Astrocyte of the spinal cord (primary cell): Measurements from ENCODE around the gene ALDOC.
"Not testable (repeated sequence)": the region's sequence is repeated elsewhere in the genome, so short reads cannot be mapped to it uniquely, and the experiment has no call there.

Experiments used
- DNase-seq: peaks from one replicate; pipeline ENCODE4 v3.0.0; 2011; ENCODE audit warnings: low read depth, low spot score
- H3K4me3 ChIP-seq: 2 replicates; pipeline ENCODE4 v1.5.1; 2011; ENCODE audit warnings: low read depth, mild to moderate bottlenecking, low read length, moderate library complexity
- CTCF ChIP-seq: IDR thresholded peaks from 2 replicates; pipeline ENCODE4 v1.5.1; 2012; ENCODE audit warnings: low read depth, mild to moderate bottlenecking, low read length, inconsistent platforms
- in situ Hi-C: cut with HindIII; loops from 2 replicates; pipeline ENCODE4 v1.10.0; 2017; ENCODE audit warnings: low sequenced_read_pairs

Gene ALDOC

GRCh38 chr17:28584434-28584833 is 7.7 kb upstream of the ALDOC start:
- H3K4me3 ChIP-seq, result no peak overlapping the region
- no peak for TF ChIP-seq CTCF
- DNase-seq, result no peak
- in situ Hi-C loops, result no loop called here

DNA sequence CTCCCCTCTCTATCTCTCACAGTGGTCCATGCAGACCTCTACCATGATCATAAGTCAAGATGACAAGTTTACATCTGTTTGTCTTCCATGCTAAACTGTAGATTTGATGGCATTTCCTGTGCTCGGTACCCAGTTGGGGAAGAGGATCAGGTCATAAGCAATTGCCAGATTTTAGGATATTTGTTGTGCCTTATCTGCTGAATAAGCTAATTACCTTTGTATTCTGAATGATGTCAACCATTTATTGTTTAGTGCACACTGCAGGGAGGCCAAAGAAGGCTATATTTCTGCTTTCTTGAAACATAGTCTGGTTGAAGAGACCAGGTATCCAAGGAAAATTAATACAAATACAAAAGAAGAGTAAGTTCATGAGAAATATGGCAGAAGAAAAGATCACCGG is 5.8 kb upstream of the ALDOC start:
- TF ChIP-seq CTCF, result no peak
- in situ Hi-C loops, result no loop called here
- no peak overlapping the region for H3K4me3 ChIP-seq
- DNase-seq, result no peak

GRCh38 chr17:28580959-28581358 is 4.3 kb upstream of the ALDOC start:
- no peak for DNase-seq
- TF ChIP-seq CTCF, result no peak
- in situ Hi-C loops, result no loop called here
- H3K4me3 ChIP-seq, result no peak overlapping the region

GRCh38 chr17:28579526-28579925 is 2.8 kb upstream of the ALDOC start:
- in situ Hi-C loops, result no loop called here
- no peak for DNase-seq
- no peak overlapping the region for H3K4me3 ChIP-seq
- no peak for TF ChIP-seq CTCF

- no peak for DNase-seq
- in situ Hi-C loops, result no loop called here
- no peak for TF ChIP-seq CTCF
- no peak overlapping the region for H3K4me3 ChIP-seq
These were observed 1.8 kb upstream of the ALDOC start for GRCh38 chr17:28578246-28579195.

DNA sequence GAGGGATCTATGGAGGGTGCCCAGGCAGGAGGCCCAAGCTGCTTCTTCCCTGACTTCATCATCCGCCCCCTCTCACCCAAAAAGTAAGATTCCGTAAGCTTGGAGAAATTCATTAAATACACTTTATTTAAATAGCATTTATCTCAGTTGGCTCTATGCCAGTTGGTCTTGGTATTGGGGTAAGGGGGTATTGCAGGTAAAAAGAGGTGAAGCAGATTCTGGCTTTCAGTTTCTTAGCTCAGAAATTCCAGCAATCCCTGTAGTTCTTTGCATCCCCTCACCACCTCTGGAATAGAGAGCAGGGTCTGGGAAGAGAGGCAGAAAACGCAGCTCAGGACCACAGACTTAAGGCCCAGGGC is 750 bp upstream of the ALDOC start:
- in situ Hi-C loops, result no loop called here
- TF ChIP-seq CTCF, result no peak
- DNase-seq, result no peak
- no peak overlapping the region for H3K4me3 ChIP-seq

DNA sequence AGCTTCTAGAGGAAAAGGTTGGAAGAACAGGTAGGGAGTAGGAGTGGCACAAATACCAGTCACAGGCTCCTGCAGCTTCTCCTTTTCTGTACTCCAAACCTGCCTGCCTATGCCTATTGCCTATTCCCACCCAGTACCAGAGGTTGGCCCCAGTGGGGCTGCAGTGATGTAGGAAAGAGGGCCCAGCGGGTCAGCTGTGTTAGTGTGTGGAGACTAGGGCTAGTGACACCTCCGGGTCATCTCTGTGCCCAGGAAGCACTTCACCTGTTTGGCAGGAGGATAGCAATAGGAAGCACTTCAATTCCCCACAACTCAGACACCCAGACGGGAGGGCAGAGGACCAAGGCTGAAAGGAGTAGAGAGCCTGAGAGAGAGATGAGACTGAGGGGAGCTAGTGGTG is 679 bp downstream of the ALDOC start:
- DNase-seq, in situ Hi-C loops, H3K4me3 ChIP-seq: not testable (repeated sequence)
